T-helper 1 cell (primary cell): ENCODE measurements around the gene LRP1B.
"Not testable (repeated sequence)": the region's sequence is repeated elsewhere in the genome, so short reads cannot be mapped to it uniquely, and the experiment has no call there.

Source experiments
- DNase-seq, 5 donors: peaks; one replicate each; pipeline ENCODE4 v3.0.0-alpha.2; 2012 to 2020

LRP1B gene

DNA sequence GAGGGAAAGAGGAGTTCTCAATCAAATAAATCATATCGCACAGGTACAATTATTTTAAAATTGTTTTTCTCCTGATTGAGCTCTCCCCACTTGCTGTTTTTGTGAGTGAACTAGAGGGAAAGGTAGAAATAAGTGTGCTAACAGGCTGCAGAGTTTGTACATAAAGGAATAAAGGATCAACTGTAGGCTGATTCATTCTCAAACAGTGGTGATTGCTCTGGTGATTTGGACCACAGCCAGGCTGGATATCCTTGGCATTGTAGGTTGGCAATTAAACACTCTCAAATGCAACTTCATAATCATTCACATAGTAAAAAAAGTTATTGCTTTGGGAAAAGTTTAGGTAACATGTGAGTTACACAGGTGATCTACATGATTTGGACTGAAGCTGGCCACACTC is 29.8 kb downstream of the LRP1B start:
- no peak for DNase-seq

DNA sequence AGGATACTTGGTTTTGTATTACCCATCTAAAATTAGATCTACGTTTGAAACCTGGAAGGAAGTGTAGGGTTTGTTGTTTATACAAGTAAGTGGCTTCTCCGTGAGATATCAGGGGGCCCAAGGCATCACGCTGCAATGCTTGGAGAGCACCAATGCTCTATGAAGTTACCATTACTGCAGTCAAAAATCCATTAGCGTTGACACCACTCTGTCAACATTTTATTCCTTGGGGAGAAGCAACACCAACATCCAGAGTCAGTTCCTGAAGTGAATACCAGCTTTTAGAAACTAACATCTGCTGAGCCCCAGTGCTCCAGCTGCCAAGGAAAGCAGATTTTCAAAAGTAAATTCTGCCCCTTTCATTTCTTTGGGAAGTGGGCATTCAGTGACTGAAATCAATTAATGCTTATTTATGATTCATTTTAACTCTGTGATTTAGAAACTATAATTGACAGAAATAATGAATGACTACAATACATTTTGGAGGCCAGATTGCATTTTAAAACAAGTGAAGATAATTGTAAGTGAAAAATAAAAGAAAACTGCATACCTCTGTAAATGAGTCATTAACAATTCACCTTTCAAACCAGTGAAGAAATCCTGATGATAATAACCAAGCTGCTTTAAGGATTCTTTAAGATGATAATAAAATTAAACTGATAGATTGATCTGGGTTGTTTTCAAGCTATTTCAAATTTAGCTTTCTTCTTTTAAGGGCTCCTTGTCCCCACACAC is 30.5 kb downstream of the LRP1B start:
- no peak for DNase-seq

DNA sequence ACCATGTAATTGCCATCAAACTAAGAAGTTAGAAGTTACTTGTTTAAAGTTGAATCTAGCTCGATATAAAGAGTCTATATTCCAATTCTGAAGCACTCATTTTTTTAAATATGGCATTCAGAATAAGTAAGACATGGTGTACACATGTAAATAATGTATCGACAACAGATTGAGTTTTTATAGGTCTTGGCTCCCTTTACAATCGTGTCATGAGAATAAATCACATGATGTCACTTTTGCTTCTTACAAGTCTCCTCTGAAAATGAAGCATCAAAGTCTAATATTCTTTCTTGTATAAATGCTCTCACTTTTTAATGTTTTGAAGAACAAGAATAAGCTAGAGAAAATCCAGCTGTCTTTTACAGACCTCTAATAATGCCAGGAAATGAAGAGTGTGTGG is 33.1 kb downstream of the LRP1B start:
- DNase-seq = no peak

DNA sequence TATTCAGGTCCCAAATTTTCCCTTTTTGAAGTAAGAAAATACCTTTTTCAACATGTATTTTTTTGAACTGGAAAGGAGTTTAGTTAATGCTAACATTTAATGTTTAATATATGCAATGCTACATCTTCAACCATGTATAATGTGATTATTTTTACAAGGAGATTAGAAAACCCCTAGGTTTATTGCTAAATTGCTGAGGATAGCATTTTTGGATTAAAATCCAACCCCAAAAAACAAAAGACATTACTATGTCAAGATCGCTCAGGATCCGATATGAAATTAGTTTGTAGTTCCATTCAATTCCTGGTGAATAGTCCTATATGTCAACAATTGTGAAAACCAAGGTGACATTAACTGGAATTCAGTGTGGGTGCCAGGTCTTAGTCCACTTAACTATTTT is 35.2 kb downstream of the LRP1B start:
- DNase-seq = no peak

DNA sequence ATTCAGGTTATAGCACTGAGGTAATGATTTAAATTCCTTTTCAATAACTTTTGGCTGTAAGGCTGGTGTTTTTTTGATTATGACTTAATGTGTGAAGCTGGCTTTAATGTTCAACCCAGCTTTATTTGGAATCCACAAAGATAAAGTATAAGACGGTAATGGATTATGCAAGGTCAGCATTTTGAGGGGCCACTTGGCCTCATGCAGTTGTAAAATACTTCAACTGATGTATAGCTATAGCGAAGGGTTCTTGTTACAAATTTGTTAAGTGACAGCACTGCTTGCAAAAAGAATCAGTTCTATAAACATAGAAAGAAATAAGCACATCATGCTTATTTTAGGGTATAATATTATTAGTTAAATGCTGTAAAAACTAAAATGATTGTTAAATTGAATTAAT is 36.6 kb downstream of the LRP1B start:
- no peak for DNase-seq

DNA sequence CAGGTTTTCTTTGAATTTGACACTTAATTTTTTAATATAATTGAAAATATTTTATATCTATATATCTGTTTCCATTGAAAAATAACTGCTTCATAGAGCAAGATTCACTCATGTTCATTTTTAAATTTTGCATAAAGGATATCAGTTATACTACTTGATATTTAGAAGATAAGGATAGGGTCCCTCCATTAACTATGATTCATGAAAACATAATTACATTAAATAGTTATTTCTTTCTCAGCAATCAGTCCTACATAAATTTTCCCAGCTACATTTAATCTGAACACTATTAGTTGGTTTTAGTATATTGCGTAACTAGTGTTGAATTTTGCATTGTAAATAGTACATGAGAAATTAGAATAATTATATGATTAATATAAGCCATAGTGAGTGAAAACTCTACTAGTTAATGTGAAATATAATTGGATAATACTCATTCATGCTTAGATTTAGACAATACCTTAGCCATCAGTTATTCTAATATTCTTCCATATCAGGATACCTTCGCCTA is 42.7 kb downstream of the LRP1B start:
- no peak for DNase-seq

DNA sequence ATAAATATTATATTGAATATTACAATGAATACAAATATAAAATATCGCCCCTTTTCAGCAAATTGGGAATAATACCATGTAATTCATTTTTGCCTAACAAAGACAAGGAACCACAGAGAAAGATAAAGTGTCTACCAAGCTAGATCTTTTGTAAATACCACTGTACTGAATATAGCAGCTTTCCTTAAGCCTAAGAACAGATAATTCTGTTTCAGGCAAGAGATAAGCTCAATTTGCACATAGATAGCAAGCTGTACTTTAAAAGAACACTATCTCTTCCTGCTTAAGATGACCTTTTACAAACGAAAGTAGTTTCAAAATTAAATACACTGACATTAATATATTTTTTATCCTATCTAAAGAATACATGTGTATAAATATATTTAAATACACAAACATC is 43.2 kb downstream of the LRP1B start:
- not testable (repeated sequence) for DNase-seq

DNA sequence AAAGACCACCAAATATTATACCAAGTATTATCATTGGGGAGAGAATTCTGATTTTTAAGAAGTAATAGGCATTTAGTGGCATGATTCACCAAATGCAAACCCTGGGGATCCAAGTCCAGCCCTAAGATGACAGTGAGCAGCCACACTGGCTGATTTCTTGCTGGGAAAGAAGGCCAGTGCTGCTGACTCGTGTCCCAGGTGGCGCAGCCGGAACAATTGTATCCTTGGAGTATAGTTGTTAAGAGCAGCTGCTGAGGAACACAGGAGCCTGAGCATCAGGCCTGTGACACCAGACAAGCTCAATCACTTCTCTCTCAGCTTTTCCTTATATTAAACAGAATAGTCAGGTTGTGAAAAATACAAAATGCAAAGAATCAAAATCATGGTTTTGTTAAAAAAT is 48.4 kb downstream of the LRP1B start:
- no peak for DNase-seq

DNA sequence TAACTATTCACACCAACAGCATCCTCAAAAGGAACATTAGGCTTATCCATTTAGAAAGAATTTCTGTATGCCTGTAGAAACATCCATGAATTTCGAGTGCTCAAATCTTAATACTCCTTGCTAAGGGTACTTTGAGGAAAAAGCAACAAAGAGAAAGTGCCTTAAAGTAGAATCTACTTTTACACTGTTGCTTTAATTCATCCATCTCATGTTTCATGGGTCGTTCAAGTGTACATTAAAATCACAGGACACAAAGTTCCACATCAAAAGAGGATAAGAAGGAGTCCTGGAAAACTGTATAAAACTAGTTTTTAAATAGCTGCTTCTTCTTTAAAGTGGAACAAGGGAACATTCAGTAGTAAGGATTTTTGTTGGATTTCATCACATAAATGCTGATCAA is 54.5 kb downstream of the LRP1B start:
- no peak for DNase-seq

DNA sequence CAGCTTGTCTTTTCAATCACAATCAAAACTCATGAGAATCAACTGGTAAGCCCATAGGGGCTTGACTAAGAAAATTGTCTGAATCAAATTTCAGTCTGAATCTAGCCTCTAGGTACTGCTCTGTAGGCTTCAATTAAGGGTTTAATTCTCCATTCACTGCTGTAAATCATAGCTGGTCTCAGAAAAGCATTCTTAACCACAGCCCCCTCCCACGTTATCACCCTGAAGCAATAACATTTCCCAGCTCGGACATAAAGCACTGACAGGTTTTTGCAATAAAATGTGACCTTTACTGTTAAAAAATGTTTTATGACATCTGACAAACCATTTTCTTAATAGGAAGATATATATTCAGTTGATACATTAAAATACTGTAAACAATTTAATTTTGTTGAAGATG is 55.0 kb downstream of the LRP1B start:
- no peak for DNase-seq

DNA sequence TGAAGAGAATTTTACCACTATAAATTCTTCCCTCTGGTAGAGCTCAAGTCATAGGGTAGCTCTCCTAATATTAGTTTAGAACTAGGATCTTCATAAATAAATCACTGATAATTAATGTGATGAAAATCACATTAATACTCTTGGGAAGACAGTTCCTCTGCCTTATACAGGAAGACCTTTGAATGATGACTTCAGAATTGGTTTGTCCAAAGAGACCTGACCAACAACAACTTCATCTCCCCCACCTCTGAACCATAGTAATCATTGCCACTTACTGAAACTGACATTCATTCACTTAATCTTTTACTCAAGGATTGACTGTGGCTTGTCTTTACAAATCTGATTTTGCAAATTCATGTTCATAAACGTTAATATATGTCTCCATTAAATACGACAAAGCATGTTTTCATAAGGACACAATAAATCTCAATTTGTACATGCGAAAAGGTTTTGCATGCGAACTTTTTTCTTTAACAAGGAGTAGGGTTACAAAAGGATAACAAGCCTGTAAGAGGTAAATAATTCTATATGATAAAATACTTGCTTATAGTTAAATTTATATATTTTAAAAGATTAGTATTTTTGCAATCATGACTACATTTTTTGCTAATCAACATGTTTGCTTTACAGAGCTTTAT is 61.4 kb downstream of the LRP1B start:
- DNase-seq = no peak

DNA sequence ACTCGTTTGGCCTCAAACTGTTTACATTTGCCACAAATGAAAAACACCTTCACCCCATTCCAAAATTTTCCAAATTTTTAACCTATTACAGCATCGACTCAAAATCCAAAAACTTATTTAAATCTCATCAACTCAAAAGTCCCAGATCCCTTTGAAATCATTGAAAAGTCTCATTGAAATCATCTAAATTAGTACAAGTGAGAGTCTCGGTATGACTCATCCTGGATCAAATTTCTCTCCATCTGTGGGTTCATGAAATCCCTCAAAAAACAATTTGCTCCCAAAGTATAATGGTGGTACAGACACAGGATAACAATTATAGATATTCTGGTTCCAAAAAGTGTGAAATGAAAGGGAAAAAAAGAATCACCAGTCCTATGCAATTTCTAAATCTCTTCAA is 65.1 kb downstream of the LRP1B start:
- no peak for DNase-seq

DNA sequence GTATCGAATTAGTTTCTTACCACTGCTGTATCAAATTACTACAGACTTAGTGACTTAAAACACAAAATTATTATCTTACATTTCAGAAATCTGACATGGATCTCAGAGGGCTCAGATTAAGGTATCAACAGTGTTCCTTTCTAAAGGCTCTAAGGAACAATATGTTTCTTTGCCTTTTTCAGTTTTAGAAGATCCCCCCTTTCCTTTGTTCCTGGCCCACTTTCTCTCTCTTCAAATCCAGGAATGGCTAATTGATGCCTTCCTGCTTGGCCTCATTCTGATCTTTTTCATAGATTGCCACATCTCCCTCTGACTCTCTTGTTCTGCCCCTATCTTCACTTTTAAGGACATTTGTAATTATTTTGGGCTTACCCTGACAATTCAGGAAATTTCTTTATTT is 65.7 kb downstream of the LRP1B start:
- no peak for DNase-seq

DNA sequence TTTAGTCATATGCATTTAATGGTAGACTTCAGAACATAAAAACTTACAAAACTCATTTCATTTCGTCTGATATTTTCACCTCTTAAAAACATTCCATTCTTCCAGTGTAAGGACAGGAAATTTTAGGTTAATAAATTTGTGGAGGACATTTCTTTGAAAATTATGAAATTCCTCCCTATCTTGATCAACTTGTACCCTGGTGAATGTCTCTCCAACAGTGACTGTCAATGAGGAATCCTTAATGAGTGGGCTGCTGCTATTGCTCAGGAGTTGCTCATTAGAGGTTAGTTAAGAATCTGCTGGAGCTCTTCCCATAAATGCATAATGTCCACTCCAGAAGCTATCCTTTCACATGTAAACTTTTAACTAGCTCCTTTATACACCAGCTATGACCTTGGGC is 69.1 kb downstream of the LRP1B start:
- no peak for DNase-seq

DNA sequence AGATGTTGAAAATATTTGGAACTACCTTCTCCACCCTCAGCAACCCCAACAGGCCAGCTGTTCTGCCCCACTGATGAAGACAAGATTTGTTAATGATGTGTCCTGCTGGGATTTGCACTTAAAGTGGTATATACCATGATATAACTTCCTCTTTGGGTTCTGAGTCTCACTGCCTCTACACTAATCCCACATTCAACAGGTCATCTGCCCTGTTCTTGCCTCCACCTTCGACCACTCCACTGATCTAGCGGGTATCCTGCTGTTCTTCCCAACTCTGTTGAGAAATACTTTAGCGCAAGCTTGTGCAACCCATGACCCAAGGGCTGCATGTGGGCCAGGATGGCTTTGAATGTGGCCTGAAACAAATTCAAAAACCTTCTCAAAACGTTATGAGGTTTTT is 72.7 kb downstream of the LRP1B start:
- DNase-seq = no peak

DNA sequence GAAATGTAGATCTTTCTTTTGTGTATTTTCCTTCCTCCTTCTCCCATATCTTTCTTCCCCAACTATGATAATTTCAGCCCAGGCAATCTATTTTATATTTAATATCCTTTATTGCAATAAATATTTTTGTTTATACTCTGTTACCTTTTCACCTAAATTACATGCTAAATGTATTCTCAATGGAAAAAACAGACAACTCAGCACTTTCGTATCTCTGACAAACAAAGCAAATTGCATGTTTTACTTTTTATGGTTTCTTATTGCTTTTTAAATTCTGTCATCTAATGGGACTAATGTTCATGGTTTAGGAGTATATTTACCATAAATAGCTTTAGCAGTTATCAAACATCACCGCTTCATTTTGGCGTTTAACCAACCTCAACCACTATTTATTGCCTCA is 74.0 kb downstream of the LRP1B start:
- DNase-seq = no peak

DNA sequence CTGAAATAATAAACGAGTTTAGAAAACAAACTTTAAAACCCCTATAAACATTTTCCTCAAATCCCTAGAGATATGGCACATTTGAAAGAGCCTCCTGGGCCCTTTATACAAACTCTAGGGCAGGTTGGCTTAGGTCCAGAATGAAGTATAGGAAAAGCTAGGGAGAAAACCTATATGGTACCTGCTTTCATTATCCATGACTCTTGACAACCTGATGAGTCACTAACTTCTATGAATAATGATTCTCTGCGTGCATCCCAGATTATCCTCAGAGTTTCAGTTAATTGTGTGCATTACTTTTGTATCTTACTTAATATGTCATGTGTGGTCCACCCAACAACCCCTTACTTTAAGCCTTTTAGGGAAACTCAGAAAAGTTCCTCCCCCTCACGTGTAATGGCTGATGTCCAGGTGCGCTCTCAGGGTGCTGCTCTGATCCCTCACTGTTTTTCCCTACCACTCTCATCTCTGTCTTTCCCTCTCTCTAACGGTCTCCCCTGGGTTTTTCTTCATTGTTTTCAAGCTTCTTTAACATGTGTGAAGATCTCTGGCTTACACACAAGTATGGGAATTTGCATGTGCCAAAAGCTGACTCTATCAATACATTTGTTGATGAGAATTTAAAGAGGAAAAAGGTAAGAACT is 78.5 kb downstream of the LRP1B start:
- DNase-seq = no peak

DNA sequence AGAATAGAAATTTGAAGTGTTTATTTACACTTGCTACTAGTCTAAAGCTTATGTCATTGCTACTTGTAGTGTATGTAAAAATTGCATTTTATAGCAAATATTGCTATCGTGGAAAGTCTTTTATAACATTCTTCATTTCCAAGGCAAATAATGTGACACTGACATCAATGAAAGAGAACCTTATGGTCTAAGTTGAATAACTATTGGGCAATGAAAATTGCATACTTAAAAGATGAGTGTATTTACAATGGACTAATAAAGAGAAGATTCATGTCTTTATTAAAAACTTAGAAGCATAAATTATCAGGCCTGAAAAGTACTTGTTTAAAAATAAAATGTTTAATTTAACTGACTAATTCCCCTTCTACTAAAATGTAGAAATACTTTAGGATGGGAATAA is 82.2 kb downstream of the LRP1B start:
- DNase-seq = no peak

DNA sequence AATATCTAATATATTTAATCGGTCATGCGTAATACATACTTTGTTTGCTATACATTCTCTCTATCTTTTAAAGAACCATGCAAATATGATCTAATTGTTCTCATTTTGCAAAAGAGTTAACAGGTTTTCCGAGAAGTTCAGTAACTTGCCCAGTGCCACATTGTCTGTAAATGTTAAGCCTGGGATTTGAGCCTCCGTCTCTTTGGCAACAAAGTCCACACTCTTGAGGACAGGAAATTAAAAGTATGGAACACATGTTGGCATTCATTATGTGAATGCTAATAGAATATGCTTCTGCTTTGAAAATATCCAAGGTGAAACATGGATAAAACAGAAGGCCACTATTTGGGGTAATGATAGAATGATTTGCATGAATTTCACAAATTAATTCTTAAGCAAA is 85.2 kb downstream of the LRP1B start:
- DNase-seq = no peak

DNA sequence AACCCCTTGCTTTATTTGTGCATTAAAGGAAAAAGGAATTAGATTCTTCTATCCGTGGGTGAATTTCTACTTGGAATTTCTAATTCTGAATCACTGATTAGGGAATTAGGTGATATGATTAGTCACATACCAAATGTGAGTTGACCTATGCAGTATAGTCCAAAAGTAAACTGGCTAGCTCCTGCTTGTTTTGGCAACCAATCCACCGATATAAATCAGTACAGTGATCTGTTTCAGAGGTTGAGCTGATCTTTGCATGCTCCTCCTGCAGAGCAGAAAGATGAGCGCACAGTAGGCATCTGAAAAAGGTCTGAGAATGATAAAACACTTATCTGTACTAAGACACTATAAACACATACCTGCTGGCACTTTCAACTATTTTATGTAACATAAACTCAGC is 86.6 kb downstream of the LRP1B start:
- DNase-seq = no peak

DNA sequence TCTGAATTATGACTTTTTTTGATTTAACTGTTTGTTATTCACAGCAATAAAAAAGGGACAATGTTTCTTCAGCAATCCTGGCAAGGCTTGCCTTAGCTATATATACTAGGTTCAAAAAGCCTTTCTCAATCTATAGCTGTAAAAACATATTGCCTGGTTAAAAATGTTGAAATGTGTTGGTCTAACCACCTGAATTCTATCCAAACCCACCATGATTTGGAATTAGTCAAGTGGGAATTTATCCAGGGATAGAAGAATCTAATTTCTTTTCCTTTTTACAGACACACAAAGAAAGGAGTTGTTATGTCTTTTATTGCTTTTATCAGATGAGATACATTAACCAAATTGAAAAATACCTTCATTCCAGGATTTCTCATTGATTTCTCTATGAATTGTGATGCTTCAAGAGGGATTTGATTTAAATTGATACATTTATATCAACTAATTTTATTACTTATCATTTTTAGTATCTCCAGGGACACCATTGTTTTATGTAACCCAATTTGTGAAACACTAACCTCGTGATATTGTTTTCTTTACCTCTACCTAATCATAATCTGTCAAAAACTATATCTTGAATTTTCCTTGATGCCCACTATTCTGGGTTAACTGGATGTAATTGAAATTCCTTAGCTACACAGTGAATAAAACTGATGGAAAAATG is 88.1 kb downstream of the LRP1B start:
- DNase-seq = no peak

DNA sequence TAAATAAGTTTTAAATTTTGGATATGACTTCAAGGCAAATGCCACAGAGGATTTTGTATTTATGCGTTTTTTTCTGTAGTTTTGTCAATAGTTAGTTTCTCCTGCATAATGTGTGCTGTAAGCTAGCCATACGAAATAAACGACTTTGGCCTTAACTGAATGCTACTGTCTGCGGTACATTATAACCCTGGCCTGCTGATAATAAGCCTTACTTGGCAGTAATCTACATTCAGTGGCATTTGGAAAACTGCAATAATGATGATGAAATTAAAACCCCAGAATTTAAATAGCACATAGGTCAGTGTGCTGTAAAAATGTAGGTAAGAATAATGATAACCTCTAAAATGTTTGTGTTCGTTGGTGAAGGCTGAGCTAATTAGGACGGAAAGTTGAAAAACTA is 88.8 kb downstream of the LRP1B start:
- no peak for DNase-seq

DNA sequence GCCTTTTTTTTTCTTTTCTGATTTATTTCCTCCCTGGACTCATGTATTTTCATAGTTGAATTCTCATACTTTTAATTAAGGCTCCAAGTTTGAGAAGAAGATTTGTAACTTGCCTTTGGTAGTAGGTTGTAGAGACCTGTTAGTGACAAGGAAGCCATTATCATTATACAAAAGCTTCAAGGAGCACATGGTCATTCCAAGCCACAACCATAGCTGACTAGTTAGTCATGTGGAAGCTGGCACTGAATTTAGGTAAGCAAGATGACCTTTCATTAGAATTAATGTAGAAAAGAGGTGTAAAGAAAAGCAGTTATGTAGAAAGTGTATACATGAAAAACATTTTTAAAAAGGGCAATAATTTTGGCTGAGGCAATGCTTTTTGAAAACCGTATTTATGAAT is 89.7 kb downstream of the LRP1B start:
- DNase-seq = no peak

DNA sequence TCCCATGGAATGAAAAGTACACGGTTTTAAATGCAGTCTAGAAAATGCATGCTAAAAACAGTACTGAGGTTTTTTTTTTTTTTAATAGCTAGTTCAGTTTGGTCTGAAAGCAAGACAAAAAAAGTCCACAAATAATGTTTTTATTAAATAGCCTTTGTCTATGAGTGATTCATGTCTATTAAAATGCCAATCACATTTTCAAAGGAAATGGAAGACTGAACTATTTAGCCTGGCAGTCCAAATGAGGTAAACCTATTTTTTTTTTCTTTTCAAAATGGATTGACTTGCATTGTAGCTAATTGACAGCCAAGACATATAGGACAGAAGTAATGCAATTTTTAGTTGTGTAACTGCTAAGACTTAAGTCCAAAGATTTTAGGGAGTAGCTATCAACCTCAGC is 90.3 kb downstream of the LRP1B start:
- DNase-seq = no peak
